ENCODE data around the gene TPT1.

Gene TPT1

GRCh38 chr13:45374917-45375316 lies 33.9 kb upstream of the TPT1 start:
- TF ChIP-seq, protein P1, sequence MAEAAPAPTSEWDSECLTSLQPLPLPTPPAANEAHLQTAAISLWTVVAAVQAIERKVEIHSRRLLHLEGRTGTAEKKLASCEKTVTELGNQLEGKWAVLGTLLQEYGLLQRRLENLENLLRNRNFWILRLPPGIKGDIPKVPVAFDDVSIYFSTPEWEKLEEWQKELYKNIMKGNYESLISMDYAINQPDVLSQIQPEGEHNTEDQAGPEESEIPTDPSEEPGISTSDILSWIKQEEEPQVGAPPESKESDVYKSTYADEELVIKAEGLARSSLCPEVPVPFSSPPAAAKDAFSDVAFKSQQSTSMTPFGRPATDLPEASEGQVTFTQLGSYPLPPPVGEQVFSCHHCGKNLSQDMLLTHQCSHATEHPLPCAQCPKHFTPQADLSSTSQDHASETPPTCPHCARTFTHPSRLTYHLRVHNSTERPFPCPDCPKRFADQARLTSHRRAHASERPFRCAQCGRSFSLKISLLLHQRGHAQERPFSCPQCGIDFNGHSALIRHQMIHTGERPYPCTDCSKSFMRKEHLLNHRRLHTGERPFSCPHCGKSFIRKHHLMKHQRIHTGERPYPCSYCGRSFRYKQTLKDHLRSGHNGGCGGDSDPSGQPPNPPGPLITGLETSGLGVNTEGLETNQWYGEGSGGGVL (tag by site-specific recombination; IDR thresholded peaks at IDR 0.05): no peak
- TF ChIP-seq ZNF670 (tag by site-specific recombination; IDR thresholded peaks at IDR 0.05; ENCODE audit: low read depth) (no peak), ZNF776 (tag by site-specific recombination; IDR thresholded peaks at IDR 0.05; ENCODE audit: borderline replicate concordance) (no peak), ZNF350 (tag by site-specific recombination; IDR thresholded peaks at IDR 0.05) (no peak), ZNF26 (tag by site-specific recombination; IDR thresholded peaks at IDR 0.05) (no peak), GLIS1 (tag by site-specific recombination; IDR thresholded peaks at IDR 0.05) (no peak), ZFP3 (tag by site-specific recombination; IDR thresholded peaks at IDR 0.05; ENCODE audit: low read depth) (no peak), ZNF704 (tag by site-specific recombination; IDR thresholded peaks at IDR 0.05) (no peak), ZNF404 (tag by site-specific recombination; IDR thresholded peaks at IDR 0.05) (no peak), ZSCAN23 (tag by site-specific recombination; IDR thresholded peaks at IDR 0.05) (no peak), ZBTB26 (tag by site-specific recombination; optimal IDR thresholded peaks at IDR 0.05) (no peak), ZNF639 (tag by site-specific recombination; IDR thresholded peaks at IDR 0.05) (no peak), ZBTB10 (tag by site-specific recombination; IDR thresholded peaks at IDR 0.05) (no peak), ZNF239 (tag by site-specific recombination; IDR thresholded peaks at IDR 0.05) (no peak), ZNF302 (tag by site-specific recombination; IDR thresholded peaks at IDR 0.05; ENCODE audit: low read depth) (no peak), ZNF792 (tag by site-specific recombination; IDR thresholded peaks at IDR 0.05) (no peak), SCRT1 (tag by site-specific recombination; IDR thresholded peaks at IDR 0.05; ENCODE audit: borderline replicate concordance) (no peak), ZNF626 (tag by site-specific recombination; IDR thresholded peaks at IDR 0.05) (no peak), ZNF23 (tag by site-specific recombination; IDR thresholded peaks at IDR 0.05; ENCODE audit: borderline replicate concordance) (no peak)
- TF ChIP-seq, protein P2, sequence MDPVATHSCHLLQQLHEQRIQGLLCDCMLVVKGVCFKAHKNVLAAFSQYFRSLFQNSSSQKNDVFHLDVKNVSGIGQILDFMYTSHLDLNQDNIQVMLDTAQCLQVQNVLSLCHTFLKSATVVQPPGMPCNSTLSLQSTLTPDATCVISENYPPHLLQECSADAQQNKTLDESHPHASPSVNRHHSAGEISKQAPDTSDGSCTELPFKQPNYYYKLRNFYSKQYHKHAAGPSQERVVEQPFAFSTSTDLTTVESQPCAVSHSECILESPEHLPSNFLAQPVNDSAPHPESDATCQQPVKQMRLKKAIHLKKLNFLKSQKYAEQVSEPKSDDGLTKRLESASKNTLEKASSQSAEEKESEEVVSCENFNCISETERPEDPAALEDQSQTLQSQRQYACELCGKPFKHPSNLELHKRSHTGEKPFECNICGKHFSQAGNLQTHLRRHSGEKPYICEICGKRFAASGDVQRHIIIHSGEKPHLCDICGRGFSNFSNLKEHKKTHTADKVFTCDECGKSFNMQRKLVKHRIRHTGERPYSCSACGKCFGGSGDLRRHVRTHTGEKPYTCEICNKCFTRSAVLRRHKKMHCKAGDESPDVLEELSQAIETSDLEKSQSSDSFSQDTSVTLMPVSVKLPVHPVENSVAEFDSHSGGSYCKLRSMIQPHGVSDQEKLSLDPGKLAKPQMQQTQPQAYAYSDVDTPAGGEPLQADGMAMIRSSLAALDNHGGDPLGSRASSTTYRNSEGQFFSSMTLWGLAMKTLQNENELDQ (tag by site-specific recombination; IDR thresholded peaks at IDR 0.05; ENCODE audit: low read depth): no peak
- Histone ChIP-seq H3K4me1 (ENCODE audit: control insufficient read depth, insufficient read depth, low read length) (peaks cover 5% of the 10 kb centered on the region; the same call in 1 of the 2 replicates), H3K36me3 (ENCODE audit: control insufficient read depth in 2 of 2, insufficient read depth in 1 of 2, low read length in 2 of 2) (peaks cover 0 to 2% of the 10 kb centered on the region in 2 experiments; a peak in 1 of 3 replicates), H3K27ac (ENCODE audit: extremely low read depth, low read depth, low read length) (no peak overlapping the region), H3K4me3 (ENCODE audit: low read depth, low read length) (no peak overlapping the region), H3K9me3 (ENCODE audit: control insufficient read depth, insufficient read depth, low read depth, low read length) (no peaks in the 10 kb centered on the region)
- CTCF ChIA-PET: interaction anchor here (0.6 kb wide), 1 partner anchor 133 kb away, joined by 3 read pairs; no protein-coding TSS in a partner anchor
- POLR2A ChIA-PET: no interaction called here
